DND-41 (cell line): ENCODE data around the gene HELZ.

Source experiments
- ATAC-seq: fragments of 200-7000 bp; cut with Tn5 transposase; 3 replicates; pipeline ENCODE4 v1.9.1; 2021; ENCODE audit warnings: low read depth; ENCODE audit not compliant: insufficient read depth
- DNase-seq: peaks from one replicate; pipeline ENCODE4 v3.0.0-alpha.2; 2020
- H2AFZ ChIP-seq: 2 replicates; pipeline ENCODE4 v1.6.0; 2012; ENCODE audit warnings: low read depth, low read length
- H3K27ac ChIP-seq: 2 replicates; pipeline ENCODE4 v1.5.1; 2012; ENCODE audit warnings: low read length, inconsistent platforms
- H3K27me3 ChIP-seq: fragments of 200-600 bp; sonication (generic); 2 replicates; pipeline ENCODE4 v1.6.0; 2012; ENCODE audit warnings: low read length, mild to moderate bottlenecking, inconsistent platforms; ENCODE audit not compliant: insufficient read depth, poor library complexity
- H3K36me3 ChIP-seq: 2 replicates; pipeline ENCODE4 v1.5.1; 2012; ENCODE audit warnings: low read length, inconsistent platforms; ENCODE audit not compliant: insufficient read depth
- H3K4me1 ChIP-seq: 2 replicates; pipeline ENCODE4 v1.5.1; 2012; ENCODE audit warnings: mild to moderate bottlenecking, low read length; ENCODE audit not compliant: insufficient read depth
- H3K4me2 ChIP-seq: 2 replicates; pipeline ENCODE4 v1.6.0; 2012; ENCODE audit warnings: mild to moderate bottlenecking, moderate library complexity, low read length, inconsistent platforms; ENCODE audit not compliant: insufficient read depth
- H3K4me3 ChIP-seq, 2 experiments: fragments of 200-600 bp in 1 of 2; shearing (Covaris generic) in 1 of 2; 2 replicates each; pipeline ENCODE4 v1.5.1; 2012 to 2016; ENCODE audit warnings: inconsistent platforms in 2 of 2, low read length in 2 of 2, mild to moderate bottlenecking in 2 of 2, low read depth in 1 of 2, moderate library complexity in 1 of 2
- H3K79me2 ChIP-seq: 2 replicates; pipeline ENCODE4 v1.6.0; 2012; ENCODE audit warnings: low read length, inconsistent platforms; ENCODE audit not compliant: insufficient read depth
- H3K9ac ChIP-seq: 2 replicates; pipeline ENCODE4 v1.6.0; 2012; ENCODE audit warnings: low read depth, mild to moderate bottlenecking, inconsistent platforms, low read length, moderate library complexity
- H3K9me3 ChIP-seq: 2 replicates; pipeline ENCODE4 v1.5.1; 2012; ENCODE audit warnings: low read length, moderate library complexity, mild to moderate bottlenecking, inconsistent platforms; ENCODE audit not compliant: insufficient read depth, severe bottlenecking
- H4K20me1 ChIP-seq: 2 replicates; pipeline ENCODE4 v1.6.0; 2012; ENCODE audit warnings: low read length; ENCODE audit not compliant: insufficient read depth
- EZH2 ChIP-seq: IDR thresholded peaks from 3 replicates; pipeline ENCODE4 v1.6.1; 2012; ENCODE audit warnings: borderline replicate concordance, low read depth, mild to moderate bottlenecking, moderate library complexity, low read length, inconsistent platforms; ENCODE audit not compliant: severe bottlenecking
- TF ChIP-seq, protein P1 (sequence below): IDR thresholded peaks from 2 replicates; pipeline ENCODE4 v1.5.1; 2012; ENCODE audit warnings: borderline replicate concordance, low read length, moderate library complexity, mild to moderate bottlenecking; ENCODE audit not compliant: poor library complexity, severe bottlenecking; ENCODE audit errors: extremely low read depth

HELZ gene

GRCh38 chr17:67088639-67089038 is 156.4 kb downstream of the HELZ start:
- Histone ChIP-seq H4K20me1 (peaks cover 9% of the 10 kb centered on the region), H3K4me2 (no peak overlapping the region), H3K4me3 (no peak overlapping the region), H3K9ac (no peak overlapping the region), H3K79me2 (peaks cover 13% of the 10 kb centered on the region; the same call in 1 of the 2 replicates), H3K36me3 (peaks cover 35% of the 10 kb centered on the region; the same call in 1 of the 2 replicates), H3K9me3 (no peaks in the 10 kb centered on the region), H3K27ac (no peak overlapping the region), H3K4me1 (peaks cover under 1% of the 10 kb centered on the region), H3K27me3 (no peaks in the 10 kb centered on the region), H2AFZ (no peak overlapping the region)
- no peak for TF ChIP-seq EZH2
- TF ChIP-seq, protein P1, sequence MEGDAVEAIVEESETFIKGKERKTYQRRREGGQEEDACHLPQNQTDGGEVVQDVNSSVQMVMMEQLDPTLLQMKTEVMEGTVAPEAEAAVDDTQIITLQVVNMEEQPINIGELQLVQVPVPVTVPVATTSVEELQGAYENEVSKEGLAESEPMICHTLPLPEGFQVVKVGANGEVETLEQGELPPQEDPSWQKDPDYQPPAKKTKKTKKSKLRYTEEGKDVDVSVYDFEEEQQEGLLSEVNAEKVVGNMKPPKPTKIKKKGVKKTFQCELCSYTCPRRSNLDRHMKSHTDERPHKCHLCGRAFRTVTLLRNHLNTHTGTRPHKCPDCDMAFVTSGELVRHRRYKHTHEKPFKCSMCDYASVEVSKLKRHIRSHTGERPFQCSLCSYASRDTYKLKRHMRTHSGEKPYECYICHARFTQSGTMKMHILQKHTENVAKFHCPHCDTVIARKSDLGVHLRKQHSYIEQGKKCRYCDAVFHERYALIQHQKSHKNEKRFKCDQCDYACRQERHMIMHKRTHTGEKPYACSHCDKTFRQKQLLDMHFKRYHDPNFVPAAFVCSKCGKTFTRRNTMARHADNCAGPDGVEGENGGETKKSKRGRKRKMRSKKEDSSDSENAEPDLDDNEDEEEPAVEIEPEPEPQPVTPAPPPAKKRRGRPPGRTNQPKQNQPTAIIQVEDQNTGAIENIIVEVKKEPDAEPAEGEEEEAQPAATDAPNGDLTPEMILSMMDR = no peak
- DNase-seq = no peak
- ATAC-seq = no peak

DNA sequence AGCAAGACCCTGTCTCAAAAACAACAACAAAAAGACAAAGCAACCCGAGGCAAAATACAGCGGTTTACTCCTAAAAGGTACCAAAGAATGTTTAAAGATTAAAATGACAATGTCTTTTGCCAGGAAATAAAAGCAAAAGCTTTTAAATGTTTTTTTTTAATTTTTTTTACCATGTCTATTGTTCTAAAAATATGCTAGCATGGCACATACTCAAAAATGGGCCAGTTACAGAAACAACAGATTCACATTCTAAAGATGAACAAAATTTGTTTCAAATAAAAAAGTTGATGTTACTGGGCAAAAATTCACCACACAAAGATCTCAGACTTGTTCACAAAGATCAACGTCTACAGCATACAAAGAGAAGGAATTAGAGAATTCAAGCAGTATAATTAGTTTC is 159.6 kb downstream of the HELZ start:
- Histone ChIP-seq H2AFZ (no peak overlapping the region), H3K4me2 (no peak overlapping the region), H3K27me3 (no peaks in the 10 kb centered on the region), H3K9me3 (no peaks in the 10 kb centered on the region), H3K4me3 (no peak overlapping the region), H3K9ac (no peak overlapping the region), H3K27ac (no peak overlapping the region), H4K20me1 (peaks cover 15% of the 10 kb centered on the region), H3K36me3 (peaks cover 49% of the 10 kb centered on the region), H3K79me2 (peaks cover 7% of the 10 kb centered on the region; the same call in 1 of the 2 replicates), H3K4me1 (peaks cover 21% of the 10 kb centered on the region)
- no peak for ATAC-seq
- DNase-seq = no peak
- no peak for TF ChIP-seq EZH2
- TF ChIP-seq, protein P1 = no peak

- Histone ChIP-seq H4K20me1 (peaks cover 12% of the 10 kb centered on the region), H3K27ac (0 out of 2 replicates have a peak overlapping the region, but pooled peaks have one; percentile 15), H3K4me1 (peaks cover 21% of the 10 kb centered on the region), H3K4me3 (no peak overlapping the region), H3K27me3 (no peaks in the 10 kb centered on the region), H3K9me3 (no peaks in the 10 kb centered on the region), H3K79me2 (no peaks in the 10 kb centered on the region), H3K4me2 (no peak overlapping the region), H3K36me3 (peaks cover 57% of the 10 kb centered on the region), H2AFZ (no peak overlapping the region), H3K9ac (no peak overlapping the region)
- no peak for DNase-seq
- ATAC-seq = peak; percentile 94
- no peak for TF ChIP-seq EZH2
- TF ChIP-seq, protein P1 = peak; percentile 63
Observed at GRCh38 chr17:67082107-67082506, 162.9 kb downstream of the HELZ start.
